Gastroesophageal sphincter (tissue), 4 donors: ENCODE measurements around the gene PRDM16. TPM values are rescaled to one million over a fixed set of nuclear protein-coding genes. Genes with fewer than 3 reads are reported as not detected.

ENCODE experiments used
- ATAC-seq: fragments of 150-250 bp; one replicate; pipeline ENCODE4 v1.9.1; 2016; ENCODE audit warnings: mild to moderate bottlenecking, moderate library complexity
- H3K27ac ChIP-seq, 4 donors: fragments of 200-600 bp; sonication (generic) in 3 of 4; 1 replicate in 3 of 4; 2 replicates in 1 of 4; pipeline ENCODE4 v1.5.1; 2016 to 2019
- H3K27me3 ChIP-seq: fragments of 200-600 bp; sonication (generic); one replicate; pipeline ENCODE4 v1.5.1; 2019
- H3K36me3 ChIP-seq, 2 donors: fragments of 200-600 bp; sonication (generic); one replicate each; pipeline ENCODE4 v1.5.1; 2019; ENCODE audit warnings: control low read depth in 1 of 2
- H3K4me1 ChIP-seq, 3 donors: fragments of 200-600 bp; sonication (generic); 1 replicate in 2 of 3; 2 replicates in 1 of 3; pipeline ENCODE4 v1.5.1; 2016 to 2019; ENCODE audit warnings: control low read depth in 2 of 3
- H3K4me3 ChIP-seq, 2 donors: fragments of 200-600 bp; sonication (generic); one replicate each; pipeline ENCODE4 v1.5.1; 2019; ENCODE audit warnings: mild to moderate bottlenecking in 1 of 2, moderate library complexity in 1 of 2
- H3K9me3 ChIP-seq, 3 donors: fragments of 200-600 bp; sonication (generic); one replicate each; pipeline ENCODE4 v1.5.1; 2017 to 2019; ENCODE audit warnings: control low read depth in 2 of 3
- EP300 ChIP-seq: sonication (generic); formaldehyde crosslinking; IDR thresholded peaks from one replicate; pipeline ENCODE4 v1.6.1; 2017; ENCODE audit warnings: antibody characterized with exemption, mild to moderate bottlenecking
- POLR2A ChIP-seq, 2 donors: fragments of 450-650 bp; IDR thresholded peaks; one replicate each; pipeline ENCODE4 v1.6.1; 2017; ENCODE audit warnings: antibody characterized with exemption in 2 of 2, mild to moderate bottlenecking in 2 of 2, moderate library complexity in 1 of 2
- POLR2AphosphoS5 ChIP-seq: sonication (generic); formaldehyde crosslinking; IDR thresholded peaks from one replicate; pipeline ENCODE4 v1.6.1; 2017; ENCODE audit warnings: antibody characterized with exemption
- WGBS, 2 donors: methylation state at CpG; one replicate each; pipeline ENCODE4 v1.1.5; 2018; ENCODE audit warnings: low coverage in 1 of 2; 5-methylcytosine and 5-hydroxymethylcytosine counted together
- total RNA-seq, 4 donors: library from RNA; depleted of rRNA; stranded (reverse); fragments of >200 nt; gene quantifications; one replicate each; pipeline ENCODE4 v1.1.0, GENCODE V29; 2016
- TF ChIP-seq, protein P1 (sequence below), 4 experiments: fragments of 200-600 bp in 2 of 4; fragments of 450-650 bp in 2 of 4; sonication (generic) in 1 of 4; IDR thresholded peaks; one replicate each; pipeline ENCODE4 v1.5.1; 2017 to 2019; ENCODE audit warnings: antibody characterized with exemption in 4 of 4, mild to moderate bottlenecking in 2 of 4, moderate library complexity in 2 of 4

Gene PRDM16
- total RNA-seq, 4 donors from 2014 or later: 1.1 to 3.4 (median 1.6) TPM

DNA sequence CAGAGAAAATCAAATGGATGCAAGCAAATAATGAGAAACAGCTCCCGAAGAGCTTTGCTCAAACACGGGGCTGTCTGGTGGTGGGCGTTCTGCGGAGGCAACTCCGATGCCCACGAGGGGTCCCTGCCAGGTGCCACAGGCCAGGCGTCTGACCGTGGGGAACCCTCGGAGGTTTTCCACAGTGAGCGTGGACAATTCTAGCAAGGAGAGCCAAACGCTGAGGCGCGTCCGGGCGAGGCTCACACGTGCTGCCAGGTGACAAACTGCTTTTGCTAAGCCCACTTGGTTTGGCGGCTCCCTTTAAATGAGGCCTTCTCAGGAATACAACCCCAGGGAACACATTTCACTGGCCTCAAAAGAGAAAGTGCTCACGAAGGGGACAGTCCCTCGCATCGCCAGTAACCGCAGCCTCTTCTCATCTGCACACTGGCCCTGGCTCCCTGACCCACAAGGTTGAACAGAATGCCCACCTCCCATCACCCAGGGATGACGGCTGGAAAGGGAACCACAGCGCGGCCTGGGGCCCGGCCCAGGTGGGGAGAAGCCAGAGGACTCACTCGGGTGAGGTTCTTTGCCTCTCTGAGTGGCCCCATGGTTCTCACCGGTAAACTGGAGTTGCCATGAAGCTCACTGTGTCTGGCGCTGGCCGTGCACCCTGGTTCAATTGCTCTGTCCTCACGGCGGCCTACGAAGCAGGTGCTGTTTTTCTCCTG, 97.4 kb downstream of the PRDM16 start:
- Histone ChIP-seq H3K4me3 (no peak overlapping the region), H3K36me3 (no peaks in the 10 kb centered on the region), H3K27ac (no peak overlapping the region), H3K9me3 (no peaks in the 10 kb centered on the region), H3K4me1 (peaks cover 0 to 27% (median 13%) of the 10 kb centered on the region in 3 donors), H3K27me3 (peaks cover 10% of the 10 kb centered on the region)
- no peak for ATAC-seq
- WGBS, 2 donors: 84 to 93% methylated on average over 3 to 8 of the region's 32 CpGs
- TF ChIP-seq, protein P1, sequence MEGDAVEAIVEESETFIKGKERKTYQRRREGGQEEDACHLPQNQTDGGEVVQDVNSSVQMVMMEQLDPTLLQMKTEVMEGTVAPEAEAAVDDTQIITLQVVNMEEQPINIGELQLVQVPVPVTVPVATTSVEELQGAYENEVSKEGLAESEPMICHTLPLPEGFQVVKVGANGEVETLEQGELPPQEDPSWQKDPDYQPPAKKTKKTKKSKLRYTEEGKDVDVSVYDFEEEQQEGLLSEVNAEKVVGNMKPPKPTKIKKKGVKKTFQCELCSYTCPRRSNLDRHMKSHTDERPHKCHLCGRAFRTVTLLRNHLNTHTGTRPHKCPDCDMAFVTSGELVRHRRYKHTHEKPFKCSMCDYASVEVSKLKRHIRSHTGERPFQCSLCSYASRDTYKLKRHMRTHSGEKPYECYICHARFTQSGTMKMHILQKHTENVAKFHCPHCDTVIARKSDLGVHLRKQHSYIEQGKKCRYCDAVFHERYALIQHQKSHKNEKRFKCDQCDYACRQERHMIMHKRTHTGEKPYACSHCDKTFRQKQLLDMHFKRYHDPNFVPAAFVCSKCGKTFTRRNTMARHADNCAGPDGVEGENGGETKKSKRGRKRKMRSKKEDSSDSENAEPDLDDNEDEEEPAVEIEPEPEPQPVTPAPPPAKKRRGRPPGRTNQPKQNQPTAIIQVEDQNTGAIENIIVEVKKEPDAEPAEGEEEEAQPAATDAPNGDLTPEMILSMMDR (IDR thresholded peaks at IDR 0.05): no peak
- no peak for TF ChIP-seq EP300
- TF ChIP-seq POLR2AphosphoS5: no peak
- no peak for TF ChIP-seq POLR2A (IDR thresholded peaks at IDR 0.05)

DNA sequence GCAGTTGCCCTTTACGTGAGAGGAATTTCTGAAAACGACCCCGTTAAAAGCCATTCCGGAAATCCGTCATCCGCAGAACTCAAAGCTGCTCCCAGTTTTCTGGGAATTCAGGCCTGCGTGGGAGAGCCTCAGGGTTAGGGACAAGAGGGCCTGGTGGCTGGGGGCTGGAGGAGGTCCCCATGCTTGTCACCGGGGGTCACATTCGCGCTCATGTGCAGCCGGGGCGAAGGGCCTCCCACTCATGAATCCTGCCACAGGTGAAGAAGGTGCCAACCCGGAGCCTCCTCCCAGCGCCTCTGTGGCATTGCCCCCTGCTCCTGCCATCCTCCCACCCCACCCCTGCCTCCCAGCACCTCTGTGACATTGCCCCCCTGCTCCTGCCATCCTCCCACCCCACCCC, 98.3 kb downstream of the PRDM16 start:
- no peaks in the 10 kb centered on the region for H3K9me3 ChIP-seq
- peaks cover 0 to 36% (median 19%) of the 10 kb centered on the region in 3 donors for H3K4me1 ChIP-seq
- H3K36me3 ChIP-seq: no peaks in the 10 kb centered on the region
- no peak for TF ChIP-seq POLR2AphosphoS5
- TF ChIP-seq EP300: no peak
- no peak for TF ChIP-seq POLR2A (IDR thresholded peaks at IDR 0.05)
- TF ChIP-seq, protein P1 (IDR thresholded peaks at IDR 0.05): no peak
- no peak overlapping the region for H3K4me3 ChIP-seq
- WGBS, 2 donors: 70% methylated on average over 8 of the region's 14 CpGs; no CpG with 5 or more reads in 1 of the 2 donors
- H3K27me3 ChIP-seq: peaks cover 1% of the 10 kb centered on the region
- no peak for ATAC-seq
- no peak overlapping the region for H3K27ac ChIP-seq

DNA sequence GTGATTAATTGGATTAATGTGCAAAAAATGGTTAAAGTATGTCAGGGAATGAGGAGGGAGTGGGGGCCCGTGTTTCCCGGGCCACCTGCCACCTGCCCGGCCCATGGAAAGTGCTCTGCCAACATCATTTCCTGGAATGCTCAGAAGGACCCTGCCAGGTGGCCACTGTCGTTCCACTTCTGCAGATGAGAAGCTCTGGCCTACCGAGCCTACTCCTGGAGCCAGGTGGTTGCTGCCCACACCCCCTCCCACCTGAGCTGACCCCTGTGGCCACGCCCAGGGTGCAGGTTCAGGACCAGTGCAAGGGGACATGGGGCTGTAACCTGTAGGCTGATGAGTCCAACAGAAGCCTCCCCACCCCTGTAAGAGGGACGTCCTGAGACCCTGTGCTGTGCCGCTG, 99.7 kb downstream of the PRDM16 start:
- H3K4me1 ChIP-seq: peaks cover 0 to 49% (median 19%) of the 10 kb centered on the region in 3 donors
- no peaks in the 10 kb centered on the region for H3K9me3 ChIP-seq
- H3K4me3 ChIP-seq: no peak overlapping the region
- H3K27ac ChIP-seq: no peak overlapping the region
- H3K36me3 ChIP-seq: no peaks in the 10 kb centered on the region
- WGBS, 2 donors: 46% methylated on average over 4 of the region's 8 CpGs; no CpG with 5 or more reads in 1 of the 2 donors
- ATAC-seq: no peak
- TF ChIP-seq POLR2AphosphoS5 (no peak), POLR2A (IDR thresholded peaks at IDR 0.05) (no peak), EP300 (no peak)
- TF ChIP-seq, protein P1 (IDR thresholded peaks at IDR 0.05): no peak
- H3K27me3 ChIP-seq: no peaks in the 10 kb centered on the region

DNA sequence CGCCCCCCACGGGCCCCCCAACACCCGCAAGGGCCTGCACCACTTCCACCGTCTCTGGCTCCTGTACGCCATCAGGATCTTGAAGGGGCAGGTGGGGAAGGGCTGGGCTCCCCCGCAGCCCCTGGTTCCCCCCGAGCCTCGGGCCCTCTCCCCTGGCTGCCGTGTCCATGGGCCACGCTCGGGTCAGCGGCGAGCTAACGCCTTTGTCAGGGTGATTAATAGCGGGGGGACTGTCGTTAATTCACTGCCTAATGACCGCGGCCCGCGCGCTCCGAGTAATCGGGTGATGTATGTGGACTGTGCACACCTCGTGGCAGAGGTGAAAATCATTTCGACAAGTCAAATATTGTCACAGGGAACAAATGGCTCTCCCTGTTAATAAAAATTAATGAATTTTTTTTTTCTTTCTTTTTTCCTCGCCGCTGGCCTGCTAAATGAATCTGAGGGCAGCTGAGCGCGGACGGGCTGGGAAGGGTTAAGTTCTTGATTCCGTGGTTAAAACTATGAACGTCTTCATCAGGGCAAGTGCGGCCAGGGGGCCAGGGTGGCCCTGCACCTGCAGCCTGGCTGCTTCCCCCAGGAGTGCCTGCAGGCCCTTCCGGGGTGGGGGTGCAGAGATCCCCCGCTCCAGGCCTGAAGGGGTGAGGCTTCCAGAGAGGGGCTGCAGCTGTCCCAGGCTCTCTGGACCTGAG, 100.8 kb downstream of the PRDM16 start:
- 60 to 74% methylated on average over 18 to 25 of the region's 35 CpGs for WGBS, 2 donors
- TF ChIP-seq EP300: no peak
- no peak for TF ChIP-seq POLR2AphosphoS5
- TF ChIP-seq, protein P1 (IDR thresholded peaks at IDR 0.05): no peak
- no peak for TF ChIP-seq POLR2A (IDR thresholded peaks at IDR 0.05)
- no peak for ATAC-seq
- Histone ChIP-seq H3K27me3 (no peaks in the 10 kb centered on the region), H3K4me3 (peak overlapping the region in 1 of 2 donors; percentile 49), H3K9me3 (no peaks in the 10 kb centered on the region), H3K27ac (peak overlapping the region in 3 of 4 donors; percentile 81 to 86 (median 86)), H3K36me3 (no peaks in the 10 kb centered on the region), H3K4me1 (peaks cover 0 to 60% (median 19%) of the 10 kb centered on the region in 3 donors)
